Ishikawa (cell line): ENCODE data around the gene DCLK1.

Source experiments
- CEBPB ChIP-seq: IDR thresholded peaks from 2 replicates; pipeline ENCODE4 v1.6.1; 2012
- EGR1 ChIP-seq: IDR thresholded peaks from 2 replicates; pipeline ENCODE4 v1.6.1; 2012
- EP300 ChIP-seq: IDR thresholded peaks from 2 replicates; pipeline ENCODE4 v1.6.1; 2012; ENCODE audit warnings: borderline replicate concordance
- FOXM1 ChIP-seq: IDR thresholded peaks from 2 replicates; pipeline ENCODE4 v1.6.1; 2012; ENCODE audit warnings: low read depth, borderline replicate concordance
- RAD21 ChIP-seq: IDR thresholded peaks from 2 replicates; pipeline ENCODE4 v1.6.1; 2012; ENCODE audit warnings: low read depth
- TEAD4 ChIP-seq: IDR thresholded peaks from 2 replicates; pipeline ENCODE4 v1.6.1; 2012
- TF ChIP-seq, protein P1 (sequence below): IDR thresholded peaks from 2 replicates; pipeline ENCODE4 v1.6.1; 2012
- TF ChIP-seq, protein P2 (sequence below): IDR thresholded peaks from 2 replicates; pipeline ENCODE4 v1.6.1; 2012
- TF ChIP-seq, protein P3 (sequence below): IDR thresholded peaks from 2 replicates; pipeline ENCODE4 v1.6.1; 2012; ENCODE audit warnings: low read depth, mild to moderate bottlenecking

DNA sequence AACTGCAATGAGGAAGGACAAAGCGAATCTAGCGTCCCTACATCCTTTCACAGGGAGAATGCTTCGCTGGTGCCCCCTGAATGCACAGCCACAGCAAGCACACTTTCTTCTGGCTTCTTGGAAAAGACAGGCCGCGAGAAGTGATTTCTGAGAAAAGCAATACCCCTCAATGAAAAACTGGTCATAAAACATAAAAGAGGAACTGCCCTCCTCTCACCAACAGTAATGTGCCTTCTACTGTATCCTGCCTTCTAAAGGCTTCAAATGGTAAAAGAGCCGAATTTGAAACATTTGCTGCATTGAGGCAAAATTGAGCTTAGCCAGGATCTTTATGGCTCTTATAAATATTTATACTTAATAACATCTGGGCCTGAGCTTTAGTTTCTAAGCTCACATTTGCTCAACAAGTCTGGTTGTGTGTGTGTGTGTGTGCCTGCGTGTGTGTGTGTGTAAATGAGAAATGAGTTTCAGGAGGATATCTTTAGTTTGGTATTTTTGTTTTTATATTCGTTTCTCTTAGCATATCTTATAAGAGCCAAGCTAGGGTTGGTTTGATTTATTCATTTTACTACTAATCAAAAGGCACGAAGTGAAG is 408.6 kb downstream of the DCLK1 start:
- no peak for TF ChIP-seq CEBPB
- TF ChIP-seq EGR1: no peak
- TF ChIP-seq, protein P1, sequence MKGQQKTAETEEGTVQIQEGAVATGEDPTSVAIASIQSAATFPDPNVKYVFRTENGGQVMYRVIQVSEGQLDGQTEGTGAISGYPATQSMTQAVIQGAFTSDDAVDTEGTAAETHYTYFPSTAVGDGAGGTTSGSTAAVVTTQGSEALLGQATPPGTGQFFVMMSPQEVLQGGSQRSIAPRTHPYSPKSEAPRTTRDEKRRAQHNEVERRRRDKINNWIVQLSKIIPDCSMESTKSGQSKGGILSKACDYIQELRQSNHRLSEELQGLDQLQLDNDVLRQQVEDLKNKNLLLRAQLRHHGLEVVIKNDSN: no peak
- TF ChIP-seq TEAD4: no peak
- TF ChIP-seq EP300: no peak
- no peak for TF ChIP-seq RAD21
- TF ChIP-seq, protein P2, sequence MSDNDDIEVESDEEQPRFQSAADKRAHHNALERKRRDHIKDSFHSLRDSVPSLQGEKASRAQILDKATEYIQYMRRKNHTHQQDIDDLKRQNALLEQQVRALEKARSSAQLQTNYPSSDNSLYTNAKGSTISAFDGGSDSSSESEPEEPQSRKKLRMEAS: no peak
- no peak for TF ChIP-seq FOXM1
- TF ChIP-seq, protein P3, sequence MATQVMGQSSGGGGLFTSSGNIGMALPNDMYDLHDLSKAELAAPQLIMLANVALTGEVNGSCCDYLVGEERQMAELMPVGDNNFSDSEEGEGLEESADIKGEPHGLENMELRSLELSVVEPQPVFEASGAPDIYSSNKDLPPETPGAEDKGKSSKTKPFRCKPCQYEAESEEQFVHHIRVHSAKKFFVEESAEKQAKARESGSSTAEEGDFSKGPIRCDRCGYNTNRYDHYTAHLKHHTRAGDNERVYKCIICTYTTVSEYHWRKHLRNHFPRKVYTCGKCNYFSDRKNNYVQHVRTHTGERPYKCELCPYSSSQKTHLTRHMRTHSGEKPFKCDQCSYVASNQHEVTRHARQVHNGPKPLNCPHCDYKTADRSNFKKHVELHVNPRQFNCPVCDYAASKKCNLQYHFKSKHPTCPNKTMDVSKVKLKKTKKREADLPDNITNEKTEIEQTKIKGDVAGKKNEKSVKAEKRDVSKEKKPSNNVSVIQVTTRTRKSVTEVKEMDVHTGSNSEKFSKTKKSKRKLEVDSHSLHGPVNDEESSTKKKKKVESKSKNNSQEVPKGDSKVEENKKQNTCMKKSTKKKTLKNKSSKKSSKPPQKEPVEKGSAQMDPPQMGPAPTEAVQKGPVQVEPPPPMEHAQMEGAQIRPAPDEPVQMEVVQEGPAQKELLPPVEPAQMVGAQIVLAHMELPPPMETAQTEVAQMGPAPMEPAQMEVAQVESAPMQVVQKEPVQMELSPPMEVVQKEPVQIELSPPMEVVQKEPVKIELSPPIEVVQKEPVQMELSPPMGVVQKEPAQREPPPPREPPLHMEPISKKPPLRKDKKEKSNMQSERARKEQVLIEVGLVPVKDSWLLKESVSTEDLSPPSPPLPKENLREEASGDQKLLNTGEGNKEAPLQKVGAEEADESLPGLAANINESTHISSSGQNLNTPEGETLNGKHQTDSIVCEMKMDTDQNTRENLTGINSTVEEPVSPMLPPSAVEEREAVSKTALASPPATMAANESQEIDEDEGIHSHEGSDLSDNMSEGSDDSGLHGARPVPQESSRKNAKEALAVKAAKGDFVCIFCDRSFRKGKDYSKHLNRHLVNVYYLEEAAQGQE: no peak
